SU-DHL-6 (cell line): ENCODE results near the gene JMJD7.

ENCODE experiments used
- H2AFZ ChIP-seq: fragments of 200-600 bp; sonication (generic); 2 replicates; pipeline ENCODE4 v1.6.1; 2014; ENCODE audit warnings: low read depth, mild to moderate bottlenecking, moderate library complexity, mixed read lengths, antibody characterized with exemption, low read length; ENCODE audit not compliant: severe bottlenecking
- H3F3A ChIP-seq: fragments of 200-600 bp; shearing (Covaris generic); 2 replicates; pipeline ENCODE4 v1.6.0; 2016; ENCODE audit warnings: antibody characterized with exemption, mild to moderate bottlenecking; ENCODE audit not compliant: insufficient read depth
- H3K27ac ChIP-seq: fragments of 200-600 bp; sonication (generic); 2 replicates; pipeline ENCODE4 v1.5.1; 2016; ENCODE audit warnings: low read depth, mild to moderate bottlenecking, low read length, moderate library complexity, mixed read lengths
- H3K27me3 ChIP-seq: fragments of 200-600 bp; sonication (generic), shearing (Covaris generic); 2 replicates; pipeline ENCODE4 v1.6.0; 2014; ENCODE audit warnings: mild to moderate bottlenecking, low read length
- H3K36me3 ChIP-seq: fragments of 200-600 bp; sonication (generic); 2 replicates; pipeline ENCODE4 v1.6.1; 2014; ENCODE audit warnings: mild to moderate bottlenecking, low read length, mixed read lengths
- H3K4me2 ChIP-seq: fragments of 300-600, 200-600 bp; shearing (Covaris generic), sonication (generic); 2 replicates; pipeline ENCODE4 v1.6.0; 2014; ENCODE audit warnings: low read length, low read depth, mild to moderate bottlenecking; ENCODE audit not compliant: poor library complexity, severe bottlenecking
- H3K4me3 ChIP-seq: fragments of 200-600 bp; sonication (generic); 2 replicates; pipeline ENCODE4 v1.5.1; 2014; ENCODE audit warnings: antibody characterized with exemption, low read length, mild to moderate bottlenecking, mixed read lengths; ENCODE audit not compliant: insufficient read depth, poor library complexity, severe bottlenecking
- H3K79me2 ChIP-seq: fragments of 200-600 bp; sonication (generic); 2 replicates; pipeline ENCODE4 v1.6.1; 2014; ENCODE audit warnings: mild to moderate bottlenecking, low read length, moderate library complexity; ENCODE audit not compliant: insufficient read depth
- H3K9ac ChIP-seq: fragments of 200-600 bp; sonication (generic); 2 replicates; pipeline ENCODE4 v1.7.0; 2014; ENCODE audit warnings: mild to moderate bottlenecking, low read length
- H3K9me2 ChIP-seq: fragments of 200-600 bp; sonication (generic); replicated peaks from 2 replicates; pipeline ENCODE4 v1.6.1; 2014; ENCODE audit warnings: low read length; ENCODE audit not compliant: insufficient read depth
- H3K9me3 ChIP-seq: fragments of 200-600 bp; sonication (generic); 2 replicates; pipeline ENCODE4 v1.6.1; 2014; ENCODE audit warnings: low read length, mixed read lengths; ENCODE audit not compliant: insufficient read depth
- H4K20me1 ChIP-seq: fragments of 200-600 bp; sonication (generic); 2 replicates; pipeline ENCODE4 v1.6.1; 2014; ENCODE audit warnings: low read depth, mild to moderate bottlenecking, antibody characterized with exemption, low read length, moderate library complexity, mixed read lengths
- EZH2phosphoT487 ChIP-seq: fragments of 200-600 bp; sonication (generic), shearing (Covaris generic); conservative IDR thresholded peaks from 2 replicates; pipeline ENCODE4 v1.6.1; 2018; ENCODE audit warnings: mild to moderate bottlenecking, antibody characterized with exemption, low read length, moderate library complexity, mixed read lengths
- TF ChIP-seq, protein P1 (sequence below): fragments of 200-600 bp; sonication (generic); IDR thresholded peaks from one replicate; pipeline ENCODE4 v1.5.1; 2017; ENCODE audit warnings: antibody characterized with exemption, mild to moderate bottlenecking, low read length, moderate library complexity; ENCODE audit not compliant: insufficient read depth, poor library complexity, severe bottlenecking

JMJD7 gene

DNA sequence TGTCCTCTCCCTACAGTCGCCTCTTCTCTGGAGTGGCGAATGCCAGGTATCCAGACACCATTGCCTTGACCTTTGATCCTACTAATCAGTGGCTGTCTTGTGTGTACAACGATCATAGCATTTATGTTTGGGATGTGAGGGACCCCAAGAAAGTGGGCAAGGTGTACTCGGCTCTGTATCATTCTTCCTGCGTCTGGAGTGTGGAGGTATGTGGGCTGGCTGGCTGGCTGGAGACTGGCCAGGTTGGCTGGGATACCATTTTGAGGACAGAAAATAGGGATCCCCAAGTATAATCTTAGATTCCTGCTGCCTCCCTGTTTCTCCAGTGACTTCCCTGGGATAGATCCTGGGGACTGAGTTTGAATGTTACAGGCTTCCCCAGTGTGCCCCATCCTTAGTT lies 13.4 kb upstream of the JMJD7 start:
- Histone ChIP-seq H3K36me3 (no peaks in the 10 kb centered on the region), H3K27ac (no peak overlapping the region), H3K9me2 (no peaks in the 10 kb centered on the region), H2AFZ (no peak overlapping the region), H3K79me2 (no peaks in the 10 kb centered on the region), H3K27me3 (no peaks in the 10 kb centered on the region), H3K4me3 (no peak overlapping the region), H3K9me3 (no peaks in the 10 kb centered on the region), H3K4me2 (no peak overlapping the region), H4K20me1 (no peaks in the 10 kb centered on the region), H3F3A (no peaks in the 10 kb centered on the region), H3K9ac (no peak overlapping the region)
- TF ChIP-seq, protein P1, sequence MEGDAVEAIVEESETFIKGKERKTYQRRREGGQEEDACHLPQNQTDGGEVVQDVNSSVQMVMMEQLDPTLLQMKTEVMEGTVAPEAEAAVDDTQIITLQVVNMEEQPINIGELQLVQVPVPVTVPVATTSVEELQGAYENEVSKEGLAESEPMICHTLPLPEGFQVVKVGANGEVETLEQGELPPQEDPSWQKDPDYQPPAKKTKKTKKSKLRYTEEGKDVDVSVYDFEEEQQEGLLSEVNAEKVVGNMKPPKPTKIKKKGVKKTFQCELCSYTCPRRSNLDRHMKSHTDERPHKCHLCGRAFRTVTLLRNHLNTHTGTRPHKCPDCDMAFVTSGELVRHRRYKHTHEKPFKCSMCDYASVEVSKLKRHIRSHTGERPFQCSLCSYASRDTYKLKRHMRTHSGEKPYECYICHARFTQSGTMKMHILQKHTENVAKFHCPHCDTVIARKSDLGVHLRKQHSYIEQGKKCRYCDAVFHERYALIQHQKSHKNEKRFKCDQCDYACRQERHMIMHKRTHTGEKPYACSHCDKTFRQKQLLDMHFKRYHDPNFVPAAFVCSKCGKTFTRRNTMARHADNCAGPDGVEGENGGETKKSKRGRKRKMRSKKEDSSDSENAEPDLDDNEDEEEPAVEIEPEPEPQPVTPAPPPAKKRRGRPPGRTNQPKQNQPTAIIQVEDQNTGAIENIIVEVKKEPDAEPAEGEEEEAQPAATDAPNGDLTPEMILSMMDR = no peak
- TF ChIP-seq EZH2phosphoT487 = no peak

DNA sequence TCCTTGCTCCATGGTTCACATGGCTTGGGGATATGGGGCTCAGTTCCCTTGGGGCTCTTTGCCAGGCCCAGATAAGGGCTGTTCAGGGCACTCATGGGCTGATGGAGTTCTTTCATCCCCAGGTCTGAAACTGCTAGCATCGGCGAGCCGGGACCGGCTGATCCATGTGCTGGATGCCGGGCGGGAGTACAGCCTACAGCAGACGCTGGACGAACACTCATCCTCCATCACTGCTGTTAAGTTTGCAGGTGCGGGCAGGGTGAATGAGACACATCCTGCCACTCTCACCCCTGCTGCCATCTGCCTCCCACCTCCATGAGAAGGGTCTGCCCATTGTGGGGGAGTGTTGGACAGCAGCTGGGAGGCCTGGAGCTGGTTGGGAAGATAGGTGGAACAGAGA lies 11.1 kb upstream of the JMJD7 start:
- H2AFZ ChIP-seq = no peak overlapping the region
- no peak overlapping the region for H3K27ac ChIP-seq
- H3F3A ChIP-seq = no peaks in the 10 kb centered on the region
- H3K9me2 ChIP-seq = no peaks in the 10 kb centered on the region
- H3K4me2 ChIP-seq = no peak overlapping the region
- H3K27me3 ChIP-seq = no peaks in the 10 kb centered on the region
- no peak overlapping the region for H3K9ac ChIP-seq
- no peaks in the 10 kb centered on the region for H3K79me2 ChIP-seq
- no peak for TF ChIP-seq EZH2phosphoT487
- TF ChIP-seq, protein P1 = no peak
- H3K36me3 ChIP-seq = no peaks in the 10 kb centered on the region
- no peaks in the 10 kb centered on the region for H3K9me3 ChIP-seq
- H4K20me1 ChIP-seq = no peaks in the 10 kb centered on the region
- H3K4me3 ChIP-seq = no peak overlapping the region

DNA sequence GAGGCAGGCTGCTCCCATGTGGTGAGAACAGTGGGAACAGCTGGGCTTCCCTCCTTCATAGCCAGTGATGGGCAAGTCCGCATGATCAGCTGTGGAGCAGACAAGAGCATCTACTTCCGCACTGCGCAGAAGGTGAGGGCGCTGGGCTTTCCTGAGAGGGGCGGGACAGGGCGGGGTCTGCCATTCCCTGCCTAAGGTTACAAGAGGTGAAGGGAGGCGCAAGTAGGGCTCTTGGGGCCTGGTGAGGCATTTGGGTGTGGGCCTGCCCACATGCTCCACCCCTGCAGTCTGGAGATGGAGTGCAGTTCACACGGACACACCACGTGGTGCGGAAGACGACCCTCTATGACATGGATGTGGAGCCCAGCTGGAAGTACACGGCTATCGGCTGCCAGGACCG lies 10.6 kb upstream of the JMJD7 start:
- TF ChIP-seq, protein P1 = no peak
- no peak for TF ChIP-seq EZH2phosphoT487
- Histone ChIP-seq H3K36me3 (no peaks in the 10 kb centered on the region), H3K79me2 (no peaks in the 10 kb centered on the region), H3K4me3 (no peak overlapping the region), H2AFZ (no peak overlapping the region), H3K9me2 (no peaks in the 10 kb centered on the region), H3K27me3 (no peaks in the 10 kb centered on the region), H4K20me1 (no peaks in the 10 kb centered on the region), H3K9ac (no peak overlapping the region), H3F3A (no peaks in the 10 kb centered on the region), H3K9me3 (no peaks in the 10 kb centered on the region), H3K4me2 (no peak overlapping the region), H3K27ac (no peak overlapping the region)

DNA sequence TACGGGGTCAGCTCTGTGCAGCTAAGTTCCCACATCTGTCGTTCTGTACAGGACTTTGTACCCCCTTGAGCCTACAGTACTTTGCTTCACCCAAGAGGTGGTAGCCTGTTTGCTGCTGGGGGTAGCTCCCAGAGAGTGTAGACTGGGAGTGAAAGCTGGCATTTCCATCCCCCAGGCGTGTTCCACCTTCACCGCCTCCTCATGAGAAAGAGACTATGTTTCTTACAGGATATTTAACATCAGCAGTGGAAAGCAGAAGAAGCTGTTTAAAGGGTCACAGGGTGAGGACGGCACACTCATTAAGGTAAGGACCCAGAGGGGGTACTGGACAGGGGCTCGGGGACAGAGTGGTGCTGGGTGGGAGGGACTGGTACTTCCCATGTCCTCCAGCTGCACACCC lies 10.1 kb upstream of the JMJD7 start:
- no peaks in the 10 kb centered on the region for H3K36me3 ChIP-seq
- no peaks in the 10 kb centered on the region for H3F3A ChIP-seq
- H3K4me3 ChIP-seq = no peak overlapping the region
- H2AFZ ChIP-seq = no peak overlapping the region
- no peaks in the 10 kb centered on the region for H3K9me2 ChIP-seq
- TF ChIP-seq, protein P1 = no peak
- TF ChIP-seq EZH2phosphoT487 = no peak
- H3K27ac ChIP-seq = no peak overlapping the region
- no peak overlapping the region for H3K9ac ChIP-seq
- no peaks in the 10 kb centered on the region for H3K27me3 ChIP-seq
- H3K9me3 ChIP-seq = no peaks in the 10 kb centered on the region
- H3K4me2 ChIP-seq = no peak overlapping the region
- no peaks in the 10 kb centered on the region for H4K20me1 ChIP-seq
- no peaks in the 10 kb centered on the region for H3K79me2 ChIP-seq
